ENCODE measurements around the gene SIRPG.
"Not testable (repeated sequence)": the region's sequence is repeated elsewhere in the genome, so short reads cannot be mapped to it uniquely, and the experiment has no call there.

SIRPG gene
- 34.1 reads per million, percentile 59 among the genes with 10 or more reads in this experiment for total RNA-seq

DNA sequence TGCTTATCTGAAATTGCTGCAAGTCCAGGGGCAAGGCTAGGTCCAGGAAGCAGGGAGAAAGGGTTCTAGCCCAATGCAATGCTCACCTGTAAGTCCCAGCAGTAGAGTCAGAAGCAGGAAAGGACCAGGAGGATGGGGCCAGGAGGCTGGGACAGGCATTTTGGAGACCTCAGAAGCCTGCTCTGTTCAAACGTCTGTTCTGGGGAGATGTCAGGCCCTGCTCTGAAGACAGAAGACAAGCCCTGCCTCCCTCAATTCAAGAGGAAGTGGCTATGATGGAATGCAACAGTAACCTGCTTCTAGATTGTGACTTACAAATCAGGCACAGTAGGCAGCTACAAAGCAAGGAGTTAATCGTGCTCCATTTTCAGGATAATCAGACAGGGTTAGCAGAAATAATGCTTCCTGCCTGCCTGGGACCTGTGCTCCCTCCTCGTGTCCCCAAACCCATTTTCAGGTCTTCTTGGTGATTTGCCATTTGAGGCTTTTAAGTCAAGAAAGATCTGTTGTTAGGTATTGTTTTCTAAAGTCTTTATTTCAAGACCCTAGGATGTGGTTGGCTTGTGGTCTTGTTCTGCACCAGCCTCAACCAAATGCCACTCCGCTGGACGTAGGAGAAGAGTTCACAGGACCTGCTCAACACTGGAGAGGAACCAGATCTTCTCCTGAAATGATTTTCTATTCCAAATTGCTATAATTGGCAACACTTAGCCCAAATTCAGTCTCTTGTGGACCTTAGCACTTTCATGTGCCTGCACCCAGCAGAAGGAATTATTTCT is at the start of gene SIRPG:
TSS of gene SIRPG (minus strand) at position 224 of the 779 bp plus-strand sequence. CDS start at position 159, 65 bp downstream.
- no peak for DNase-seq

DNA sequence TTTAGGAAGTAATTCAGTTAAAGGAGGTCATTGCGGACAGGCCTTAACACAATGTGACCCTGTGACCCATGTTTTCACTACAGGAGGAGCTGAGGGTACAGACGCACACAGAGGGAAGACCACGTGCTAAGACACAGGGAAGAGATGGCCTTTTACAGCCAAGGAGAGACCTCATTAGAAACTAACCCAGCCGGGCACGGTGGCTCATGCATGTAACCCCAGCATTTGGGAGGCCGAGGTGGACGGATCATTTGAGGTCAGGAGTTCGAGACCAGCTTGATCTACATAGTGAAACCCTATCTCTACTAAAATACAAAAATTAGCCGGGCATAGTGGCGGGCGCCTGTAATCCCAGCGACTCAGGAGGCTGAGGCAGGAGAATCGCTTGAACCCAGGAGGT is 49.3 kb upstream of the SIRPG start:
- not testable (repeated sequence) for DNase-seq

DNA sequence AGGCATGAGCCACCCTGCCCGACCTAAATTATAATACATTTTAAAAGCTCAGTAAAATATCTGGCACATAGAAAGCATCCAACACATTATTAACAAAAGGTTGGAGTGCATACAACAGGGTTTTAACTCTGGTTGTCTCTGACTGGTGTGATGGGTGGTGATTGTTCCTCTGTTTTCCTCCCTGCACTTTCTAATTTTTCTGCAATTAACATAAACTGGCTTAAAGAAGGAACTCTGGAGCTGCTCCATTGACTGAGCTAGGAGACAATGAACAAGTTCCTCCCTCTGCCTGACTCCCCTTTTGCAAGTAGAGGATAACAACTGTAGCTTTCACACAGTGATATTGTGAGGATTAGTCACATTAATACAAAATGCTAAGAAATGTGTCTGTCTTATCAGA is 48.5 kb upstream of the SIRPG start:
- no peak for DNase-seq

DNA sequence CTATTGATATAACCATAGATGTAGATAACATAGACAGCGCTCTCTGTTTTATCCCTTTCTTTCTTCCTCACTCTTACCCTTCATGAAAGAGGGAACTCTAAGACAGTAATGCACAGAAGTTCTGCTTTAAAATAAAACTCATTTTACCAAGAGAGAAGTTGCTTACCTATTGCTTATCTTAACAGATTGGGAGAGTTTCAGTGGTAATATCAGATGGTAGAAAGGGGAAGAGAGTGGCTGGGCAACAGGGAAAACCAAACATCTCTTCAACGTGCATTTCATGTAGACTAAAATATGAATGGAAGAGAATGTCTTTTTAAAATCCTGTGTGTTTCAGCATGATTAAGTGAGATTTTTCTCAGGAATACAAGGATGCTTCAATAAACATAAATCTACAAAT is 45.3 kb upstream of the SIRPG start:
- DNase-seq, result no peak

DNA sequence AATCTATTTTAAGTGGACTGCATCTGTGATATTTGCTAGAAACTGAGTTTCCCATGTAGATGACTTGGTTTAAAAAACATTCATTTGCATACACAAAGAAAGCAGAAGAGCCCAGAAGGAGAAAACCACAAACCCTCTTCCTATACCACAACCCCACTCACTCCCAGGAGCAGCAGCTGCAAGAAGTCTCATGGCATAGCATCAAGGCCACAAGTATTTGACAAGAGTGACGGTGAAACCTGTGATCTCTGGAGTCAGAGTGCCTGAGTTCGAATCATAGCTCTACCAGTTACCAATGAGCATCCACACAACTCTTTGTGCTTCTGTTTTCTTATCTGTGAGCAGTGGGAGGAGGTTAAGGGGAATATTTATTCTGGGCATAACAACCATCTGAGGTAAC is 44.7 kb upstream of the SIRPG start:
- no peak for DNase-seq

DNA sequence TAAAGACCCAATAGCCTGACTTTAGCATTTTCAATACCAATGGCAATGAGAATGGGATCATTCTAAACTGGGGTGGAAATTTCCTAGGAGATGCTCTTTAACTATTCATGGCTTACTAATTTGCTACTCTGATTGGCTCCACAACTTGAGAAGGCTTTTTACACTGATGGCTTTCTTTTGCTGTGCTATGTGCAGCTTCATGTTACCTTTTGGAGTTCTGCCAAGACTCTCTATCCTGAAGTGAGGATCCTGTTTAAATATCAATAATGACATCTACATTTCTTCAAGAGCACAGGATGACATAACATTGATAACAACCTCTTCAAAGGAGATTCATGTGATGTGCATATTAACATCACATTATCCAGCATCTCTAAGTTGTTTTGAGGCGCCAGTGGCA is 43.4 kb upstream of the SIRPG start:
- no peak for DNase-seq

DNA sequence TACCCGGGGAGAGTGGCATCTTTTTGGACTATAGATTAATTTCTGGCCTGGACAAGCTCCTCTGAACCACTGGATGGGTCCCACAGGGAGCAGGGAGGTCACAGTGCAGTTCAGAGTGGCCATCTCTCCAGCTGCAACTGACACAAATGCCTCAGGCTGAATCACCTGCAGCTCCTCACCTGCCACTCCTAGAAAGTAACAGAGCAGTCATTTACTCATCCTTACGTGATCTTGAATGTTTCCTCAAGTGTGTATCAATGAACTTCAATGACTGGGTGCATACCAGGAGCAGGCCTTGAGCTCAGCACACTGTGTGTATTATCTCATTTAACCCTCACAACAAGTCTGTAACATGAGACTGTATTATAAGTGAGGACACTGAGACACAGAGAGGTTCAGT is 40.0 kb upstream of the SIRPG start:
- DNase-seq, result no peak

DNA sequence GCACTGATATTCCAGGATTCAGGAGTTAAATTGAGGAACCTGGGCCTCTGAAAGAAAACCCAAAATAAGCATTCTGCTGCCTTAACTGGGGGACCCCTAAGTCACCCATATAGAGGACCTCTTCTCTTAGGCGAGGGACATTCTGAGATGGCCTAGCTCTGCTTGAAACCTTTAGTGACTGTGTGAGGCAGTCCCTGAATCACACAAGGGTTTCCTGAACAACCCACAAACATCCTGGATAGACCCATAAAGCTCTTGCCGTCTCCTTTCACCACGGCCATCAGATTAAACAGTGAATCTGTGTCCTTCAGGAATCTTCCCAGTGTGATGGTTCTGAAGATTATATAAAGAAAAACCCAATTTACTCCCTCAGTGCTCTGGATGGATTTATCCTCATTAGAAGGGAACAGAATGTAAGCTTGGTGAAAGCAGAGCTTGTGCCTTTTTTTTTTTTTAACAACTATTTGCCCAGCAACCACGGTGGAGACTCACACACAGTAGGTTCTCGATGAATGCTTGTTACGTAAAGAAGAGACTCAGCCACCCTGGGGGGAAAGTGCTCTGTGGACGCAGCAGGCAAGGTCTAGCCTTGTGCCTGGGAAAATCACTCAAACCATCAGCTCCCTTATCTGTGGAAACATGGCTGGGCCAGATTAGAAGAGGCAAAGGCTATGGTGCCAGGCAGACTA is 39.1 kb upstream of the SIRPG start:
- DNase-seq, result no peak

DNA sequence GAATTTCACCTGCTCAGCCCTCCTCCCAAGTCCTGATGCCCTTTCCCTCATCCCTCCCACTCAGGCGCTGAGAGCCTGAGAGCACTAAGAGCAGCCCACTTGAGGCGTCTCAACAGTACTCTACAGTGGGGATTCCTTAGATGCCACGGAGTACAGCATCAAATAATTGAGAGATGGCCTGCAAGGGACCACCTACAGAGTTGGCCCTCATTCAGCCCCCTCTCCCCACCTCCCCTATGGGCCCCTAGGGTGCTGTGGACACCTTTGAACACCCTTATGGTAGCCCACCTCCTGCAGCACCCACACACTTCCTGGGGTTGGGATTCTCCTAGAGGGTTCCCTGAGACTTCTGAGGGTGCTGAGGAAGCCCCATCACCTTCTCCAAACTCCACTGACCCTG is 37.1 kb upstream of the SIRPG start:
- DNase-seq, result no peak

DNA sequence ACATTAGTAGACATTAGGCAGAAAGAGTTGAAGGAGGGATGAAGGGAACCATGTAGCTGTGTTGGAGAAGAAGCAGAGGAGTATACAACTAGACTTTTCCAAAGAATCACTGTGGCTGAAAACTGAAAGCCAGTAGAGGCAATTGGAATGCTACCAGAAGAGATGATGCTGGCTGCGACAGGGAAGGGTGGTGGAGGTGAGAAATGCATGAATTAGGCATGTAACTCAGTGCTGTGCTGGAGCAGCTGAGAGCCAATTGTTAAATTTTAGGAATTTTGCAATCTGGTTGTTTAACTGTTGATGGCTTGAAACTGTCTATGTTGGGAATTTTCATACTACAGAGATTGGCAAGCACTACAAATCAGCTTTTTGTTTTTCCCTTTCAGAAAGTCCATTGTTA is 35.8 kb upstream of the SIRPG start:
- DNase-seq, result no peak

DNA sequence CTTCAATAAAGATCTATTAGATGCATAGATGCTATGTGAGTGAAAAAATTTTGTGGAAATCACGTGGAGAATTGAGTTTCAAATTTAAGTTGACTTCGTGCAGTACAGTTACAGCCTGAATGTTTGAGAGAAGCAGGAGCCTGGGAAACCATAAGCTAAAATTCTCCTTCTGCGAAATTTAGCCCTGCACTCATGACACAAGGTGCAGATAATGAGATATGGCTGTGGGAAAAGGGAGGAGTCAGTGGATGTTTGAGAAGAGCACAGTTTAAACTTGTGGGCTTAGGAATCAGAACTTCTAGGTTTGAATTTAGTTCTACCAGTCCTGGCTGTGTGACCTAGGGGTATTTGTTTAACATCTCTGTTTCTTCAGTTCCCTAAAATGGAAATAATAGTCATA is 32.1 kb upstream of the SIRPG start:
- no peak for DNase-seq

DNA sequence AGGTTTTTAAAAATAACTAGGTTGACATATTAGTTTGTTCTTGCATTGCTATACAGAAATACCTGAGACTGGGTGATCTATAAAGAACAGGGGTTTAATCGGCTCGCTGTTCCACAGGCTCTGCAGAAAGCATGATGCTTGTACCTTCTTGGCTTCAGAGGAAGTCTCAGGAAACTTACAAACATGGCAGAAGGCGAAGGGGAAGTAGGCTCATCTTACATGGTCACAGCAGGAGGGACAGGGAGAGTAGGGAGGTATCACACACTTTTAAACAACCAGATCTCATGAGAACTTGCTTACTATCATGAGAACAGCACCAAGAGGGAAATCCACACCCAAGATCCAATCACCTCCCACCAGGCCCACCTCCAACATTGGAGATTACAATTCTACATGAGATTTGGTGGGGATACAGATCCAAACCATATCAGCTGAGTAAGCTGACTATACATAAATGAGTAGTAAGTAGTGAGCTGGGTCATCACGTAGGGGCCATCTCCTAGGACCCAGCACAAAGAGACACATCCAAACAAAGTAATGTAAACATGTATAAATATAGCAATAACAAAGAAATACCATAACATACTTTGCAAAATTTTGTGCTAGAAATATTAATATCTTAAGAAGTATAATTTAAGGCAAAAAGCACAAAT is 31.4 kb upstream of the SIRPG start:
- no peak for DNase-seq

DNA sequence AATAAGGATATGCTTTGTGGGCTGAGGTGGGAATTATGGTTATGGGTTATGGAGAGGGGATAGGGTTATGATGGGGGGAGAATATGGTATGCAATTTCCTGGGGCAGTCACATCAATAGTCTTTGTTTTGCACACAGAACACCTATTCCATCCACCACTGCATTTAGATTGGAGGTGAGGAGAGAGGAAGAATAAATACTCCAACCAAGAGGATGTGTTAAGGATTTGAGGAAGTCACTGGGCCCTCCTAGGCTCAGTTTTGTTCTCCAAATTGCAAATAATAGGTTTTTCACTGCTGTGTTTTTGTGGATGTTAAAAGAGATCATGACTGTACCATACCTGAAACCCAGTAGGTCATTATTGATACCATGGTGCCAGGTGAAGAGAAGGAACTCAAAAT is 29.5 kb upstream of the SIRPG start:
- DNase-seq, result no peak

DNA sequence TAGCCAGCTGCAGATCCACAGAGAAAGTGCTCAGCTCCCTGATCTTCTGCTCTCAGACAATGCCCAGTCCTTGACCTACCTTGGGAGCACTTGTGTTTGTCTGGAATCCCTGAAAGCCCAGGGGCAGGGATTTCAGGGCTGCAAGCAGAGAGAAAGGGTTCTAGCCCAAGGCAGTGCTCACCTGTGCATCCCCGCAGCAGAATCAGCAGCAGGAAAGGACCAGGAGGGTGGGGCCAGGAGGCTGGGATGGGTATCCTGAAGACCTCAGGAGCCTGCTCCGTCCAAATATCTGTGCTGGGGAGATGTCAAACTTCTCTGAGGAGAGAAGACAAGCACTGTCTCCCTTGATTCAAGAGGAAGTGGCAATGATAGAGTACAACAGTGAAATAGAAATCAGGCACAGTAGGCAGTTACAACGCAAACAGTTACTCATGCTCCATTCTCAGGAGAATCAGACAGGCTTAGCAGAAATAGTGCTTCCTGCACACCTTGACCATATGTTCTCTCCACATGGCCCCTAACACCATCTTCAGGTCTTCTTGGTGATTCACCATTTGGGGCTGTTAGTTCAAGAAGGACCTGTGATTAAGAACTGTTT is 28.7 kb upstream of the SIRPG start:
- DNase-seq, result no peak

DNA sequence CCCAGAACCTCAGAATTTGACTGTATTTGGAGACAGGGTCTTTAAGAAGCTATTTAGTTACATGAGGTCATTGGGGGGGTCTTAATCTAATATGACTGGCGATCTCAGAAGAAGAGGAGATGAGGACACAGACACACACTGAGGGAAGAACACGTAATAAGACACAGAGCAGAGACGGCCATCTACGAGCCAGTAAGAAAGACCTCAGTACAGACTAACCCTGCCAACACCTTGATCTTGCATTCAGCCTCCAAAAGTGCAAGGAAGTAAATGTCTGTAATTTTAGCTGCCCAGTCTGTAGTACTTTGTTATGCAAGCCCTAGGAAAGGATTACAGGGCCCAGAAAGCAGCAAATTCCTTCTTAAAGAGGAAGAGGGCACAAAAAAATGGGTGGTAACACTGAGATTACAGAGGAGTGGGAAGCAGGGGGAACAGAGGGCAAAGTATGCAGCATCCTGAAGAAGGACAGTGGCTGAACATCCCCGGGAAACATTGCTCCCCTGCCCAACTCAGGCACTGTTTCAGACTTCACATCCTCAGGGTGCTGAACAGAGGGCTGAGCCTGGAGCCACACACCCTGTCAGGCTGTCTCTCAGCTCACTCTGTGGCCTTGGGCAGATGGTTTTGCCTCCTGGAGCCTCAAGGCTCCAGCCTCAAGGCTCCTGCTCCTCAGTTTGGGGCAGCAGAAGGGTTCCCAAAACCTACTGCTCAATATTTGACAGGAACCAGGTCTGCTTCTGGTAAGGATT is 27.9 kb upstream of the SIRPG start:
- DNase-seq, result no peak

DNA sequence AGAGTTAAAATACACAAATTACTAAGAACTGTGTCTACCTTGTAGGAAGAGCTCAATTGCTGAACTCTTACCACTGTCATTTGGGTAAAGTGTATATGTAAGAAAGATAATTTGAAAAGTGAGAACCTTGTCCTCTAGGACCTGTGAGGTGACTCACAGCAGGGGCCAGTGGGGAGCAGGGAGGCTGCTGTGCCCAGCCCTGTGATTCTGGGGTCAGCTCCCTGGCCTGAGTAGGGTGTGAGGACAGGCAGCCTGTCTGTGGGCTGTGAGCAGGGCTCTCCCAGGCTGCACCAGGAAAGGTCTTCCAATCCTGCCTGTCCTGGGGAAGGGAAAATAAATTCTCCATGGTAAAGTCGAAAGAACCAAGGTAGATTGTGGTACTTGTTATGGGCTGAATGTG is 27.3 kb upstream of the SIRPG start:
- DNase-seq, result no peak

DNA sequence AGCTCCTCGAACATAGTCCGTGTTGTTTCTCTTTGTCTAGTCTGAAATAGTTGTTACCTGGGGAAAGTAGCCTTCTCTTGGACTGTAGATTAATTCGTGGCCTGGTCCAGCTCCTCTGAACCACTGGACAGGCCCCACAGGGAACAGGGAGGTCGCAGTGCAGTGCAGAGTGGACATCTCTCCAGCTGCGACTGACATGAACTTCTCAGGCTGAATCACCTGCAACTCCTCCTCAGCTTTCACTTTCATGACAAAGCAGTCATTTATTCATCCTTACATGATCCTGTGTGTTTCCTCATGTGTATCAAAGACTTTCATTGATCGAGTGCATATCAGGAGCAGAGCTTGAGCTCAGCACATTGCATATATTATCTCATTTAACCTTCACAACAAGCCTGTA is 19.1 kb upstream of the SIRPG start:
- DNase-seq, result no peak

DNA sequence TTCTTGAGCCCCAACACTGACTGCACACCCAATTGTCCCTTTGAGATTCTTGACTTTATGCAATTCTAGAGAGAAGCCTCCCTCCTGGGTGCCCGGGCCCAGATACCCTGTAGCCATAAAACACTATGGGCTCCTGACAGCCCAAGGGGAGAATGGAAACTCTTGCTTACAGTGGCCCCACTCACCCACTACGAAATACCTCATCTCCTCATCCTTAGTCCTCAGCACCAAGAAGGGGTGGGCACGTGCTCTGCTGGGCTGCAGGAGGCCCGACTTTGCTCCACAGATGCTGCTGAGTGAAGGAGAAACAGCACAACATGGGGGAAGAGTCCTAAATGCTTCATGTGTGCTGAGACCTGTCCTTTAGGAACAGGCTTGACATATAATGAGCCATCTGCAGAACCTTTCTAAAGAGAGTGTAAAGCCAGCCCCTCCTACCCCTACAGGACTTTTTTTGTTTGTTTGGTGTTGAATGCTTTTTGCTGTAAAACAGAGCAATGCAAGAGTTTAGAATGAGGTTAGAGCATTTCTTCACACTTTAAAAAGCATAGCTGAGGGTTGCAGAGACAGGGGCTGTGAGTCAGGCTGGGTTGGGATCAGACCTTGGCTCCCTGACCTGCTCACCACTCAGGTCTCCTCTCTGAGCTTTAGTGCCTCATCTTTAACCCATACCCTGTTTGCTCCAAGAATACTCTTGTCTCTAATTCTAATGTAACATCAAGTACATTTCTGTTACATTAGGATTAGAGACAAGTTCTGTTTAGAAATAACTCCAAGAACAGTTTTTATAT is 17.6 kb upstream of the SIRPG start:
- DNase-seq, result no peak

DNA sequence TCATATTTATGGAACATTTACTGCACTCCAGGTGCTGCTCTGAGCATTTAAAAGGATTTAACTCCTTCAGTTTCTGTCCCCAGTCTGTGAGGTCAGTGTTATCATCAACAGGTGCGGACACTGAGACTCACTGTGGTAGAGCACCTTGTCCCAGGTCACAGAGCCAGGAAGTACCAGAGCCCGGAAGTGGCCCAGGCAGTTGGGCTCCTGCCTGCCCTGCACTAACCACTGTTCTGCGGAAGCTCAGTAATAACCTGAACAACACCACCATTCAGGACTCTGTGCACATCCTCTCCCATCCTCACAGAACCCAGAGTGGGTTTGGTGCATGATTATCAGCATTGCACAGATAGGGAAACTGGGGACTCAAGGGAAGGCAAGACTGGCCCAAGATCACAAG is 16.8 kb upstream of the SIRPG start:
- no peak for DNase-seq

DNA sequence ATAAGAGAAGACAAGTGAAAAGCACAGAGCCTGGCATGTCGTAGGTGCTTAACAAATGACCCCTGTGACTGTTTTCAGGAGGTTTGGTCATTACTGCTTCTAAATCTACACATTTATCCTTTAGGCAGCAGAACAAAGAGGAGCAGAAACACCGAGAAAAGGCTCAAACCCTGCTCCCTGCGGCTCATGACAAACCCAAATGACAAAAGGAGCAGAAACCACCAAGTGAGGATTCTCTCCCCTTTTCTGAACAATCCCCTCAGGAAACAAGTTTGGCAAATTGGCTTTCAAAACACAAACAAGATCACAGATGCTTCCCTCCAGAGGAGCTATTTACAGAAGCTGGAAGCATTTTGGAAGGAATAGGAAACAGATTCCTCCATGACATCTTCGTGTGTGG is 15.8 kb upstream of the SIRPG start:
- DNase-seq, result no peak

DNA sequence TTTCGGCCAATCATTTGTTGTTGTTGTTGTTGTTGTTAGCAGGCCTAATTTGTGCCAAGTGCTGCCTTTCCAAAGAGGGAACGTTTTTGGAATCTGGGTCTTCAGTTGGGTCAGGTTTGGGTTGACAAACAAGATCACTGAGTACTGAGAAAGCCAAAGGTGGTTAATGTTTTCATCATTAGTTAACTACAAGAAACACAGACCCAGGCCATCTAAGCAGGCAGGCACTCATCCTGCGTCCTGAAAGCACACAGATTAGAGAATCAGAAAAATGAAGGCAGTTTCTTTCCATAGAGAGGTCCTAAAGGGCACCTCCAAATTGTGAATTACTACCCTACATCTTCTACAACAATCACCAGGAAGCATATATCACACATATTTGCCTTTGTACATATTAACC is 15.1 kb upstream of the SIRPG start:
- DNase-seq, result no peak
